Skeletal muscle tissue (tissue), 4 donors: ENCODE measurements around the gene LAMB1. TPM values are rescaled to one million over a fixed set of nuclear protein-coding genes. Genes with fewer than 3 reads are reported as not detected.
A peak's percentile ranks its signal among the peaks of the same experiment; 100 is the strongest.

Experiments
- H3K27ac ChIP-seq: one replicate; pipeline ENCODE4 v1.7.0; 2013; ENCODE audit warnings: mild to moderate bottlenecking, low read depth, low read length, inconsistent platforms
- H3K27me3 ChIP-seq, 3 donors: one replicate each; pipeline ENCODE4 v1.7.0; 2013; ENCODE audit warnings: low read length in 3 of 3; ENCODE audit not compliant: control insufficient read depth in 3 of 3, insufficient read depth in 3 of 3
- H3K36me3 ChIP-seq, 3 donors: one replicate each; pipeline ENCODE4 v1.7.0; 2013; ENCODE audit warnings: low read length in 3 of 3; ENCODE audit not compliant: control insufficient read depth in 3 of 3, insufficient read depth in 3 of 3
- H3K4me1 ChIP-seq, 3 donors: one replicate each; pipeline ENCODE4 v1.7.0; 2013; ENCODE audit warnings: low read length in 3 of 3, mild to moderate bottlenecking in 3 of 3; ENCODE audit not compliant: control insufficient read depth in 3 of 3, insufficient read depth in 3 of 3
- H3K4me3 ChIP-seq, 3 donors: one replicate each; pipeline ENCODE4 v1.7.0; 2013; ENCODE audit warnings: low read length in 3 of 3
- H3K9ac ChIP-seq, 3 donors: one replicate each; pipeline ENCODE4 v1.7.0; 2013; ENCODE audit warnings: low read length in 3 of 3, mild to moderate bottlenecking in 3 of 3, moderate library complexity in 2 of 3, low read depth in 1 of 3
- H3K9me3 ChIP-seq, 3 donors: one replicate each; pipeline ENCODE4 v1.7.0; 2013; ENCODE audit warnings: low read length in 3 of 3; ENCODE audit not compliant: control insufficient read depth in 3 of 3
- total RNA-seq: library from RNA; depleted of rRNA; stranded (reverse); fragments of >200 nt; gene quantifications from one replicate; pipeline ENCODE4 v1.2.3, GENCODE V29; 2014
- donor health status: Osteomylitis.

The LAMB1 gene
- total RNA-seq, 1 donor from 2014 or later = 195 TPM

- H3K9ac ChIP-seq = no peak overlapping the region
- peaks cover 0 to 6% (median 5%) of the 10 kb centered on the region in 3 donors for H3K27me3 ChIP-seq
- no peak overlapping the region for H3K4me3 ChIP-seq
- no peaks in the 10 kb centered on the region for H3K9me3 ChIP-seq
- H3K27ac ChIP-seq = no peak overlapping the region
- no peaks in the 10 kb centered on the region for H3K36me3 ChIP-seq
- H3K4me1 ChIP-seq = no peaks in the 10 kb centered on the region
Observed at GRCh38 chr7:108010377-108010776, 7.4 kb upstream of the LAMB1 start.

DNA sequence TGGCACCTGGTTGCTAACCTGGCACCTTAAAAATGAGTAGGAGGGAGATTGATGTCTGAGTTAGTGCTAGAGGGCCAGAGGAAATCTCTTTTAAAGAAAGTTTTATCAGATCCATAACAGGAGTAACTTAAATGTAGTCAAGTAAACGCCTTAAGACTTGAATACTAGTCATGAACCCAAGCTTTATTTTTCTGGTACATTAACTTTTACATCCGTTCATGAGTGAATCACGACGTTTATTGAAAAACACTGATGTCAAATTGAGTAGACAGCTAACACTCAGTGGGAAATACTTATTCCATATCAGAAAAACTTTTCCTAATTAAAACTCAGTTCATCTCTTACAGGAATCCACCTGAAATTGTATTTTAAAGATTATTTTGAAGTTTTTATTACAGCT is 6.9 kb upstream of the LAMB1 start:
- H3K9ac ChIP-seq = no peak overlapping the region
- peaks cover 2 to 6% (median 5%) of the 10 kb centered on the region in 3 donors for H3K27me3 ChIP-seq
- H3K27ac ChIP-seq = no peak overlapping the region
- no peaks in the 10 kb centered on the region for H3K36me3 ChIP-seq
- H3K4me3 ChIP-seq = no peak overlapping the region
- no peaks in the 10 kb centered on the region for H3K9me3 ChIP-seq
- H3K4me1 ChIP-seq = no peaks in the 10 kb centered on the region

- Histone ChIP-seq H3K4me1 (peaks cover 4% of the 10 kb centered on the region in 3 donors), H3K9me3 (no peaks in the 10 kb centered on the region)
Observed at GRCh38 chr7:108008827-108009226, 5.9 kb upstream of the LAMB1 start.

GRCh38 chr7:108008240-108008639 is 5.3 kb upstream of the LAMB1 start:
- Histone ChIP-seq H3K9me3 (no peaks in the 10 kb centered on the region), H3K9ac (no peak overlapping the region), H3K27ac (no peak overlapping the region), H3K27me3 (peaks cover 5 to 10% (median 7%) of the 10 kb centered on the region in 3 donors), H3K4me3 (no peak overlapping the region), H3K36me3 (no peaks in the 10 kb centered on the region), H3K4me1 (peaks cover 4 to 8% (median 7%) of the 10 kb centered on the region in 3 donors)

More at GRCh38 chr7:108008827-108009226, 5.9 kb upstream of the LAMB1 start:
- H3K36me3 ChIP-seq = no peaks in the 10 kb centered on the region
- no peak overlapping the region for H3K27ac ChIP-seq
- H3K4me3 ChIP-seq = no peak overlapping the region
- peaks cover 5 to 7% (median 6%) of the 10 kb centered on the region in 3 donors for H3K27me3 ChIP-seq
- no peak overlapping the region for H3K9ac ChIP-seq

DNA sequence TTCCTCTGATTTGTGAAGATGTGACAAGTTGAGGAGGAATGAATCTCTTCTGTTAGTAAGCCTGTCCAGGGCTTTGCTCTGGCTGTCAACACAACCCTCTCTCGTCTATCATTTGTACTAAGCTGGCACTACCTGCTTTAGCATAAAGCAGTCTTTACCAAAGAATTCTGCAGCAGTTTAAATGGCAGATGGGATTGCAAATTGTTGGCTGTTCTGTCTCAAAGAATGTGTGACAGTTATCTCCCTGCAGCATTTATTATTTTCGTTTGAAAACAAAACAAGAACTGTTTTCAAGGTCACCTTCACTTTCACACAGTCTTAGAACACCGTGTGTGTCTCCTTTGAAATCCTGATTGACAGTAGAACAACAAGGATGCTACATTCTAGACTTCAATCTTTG is 4.8 kb upstream of the LAMB1 start:
- H3K9me3 ChIP-seq = no peaks in the 10 kb centered on the region
- peaks cover 4 to 8% (median 8%) of the 10 kb centered on the region in 3 donors for H3K4me1 ChIP-seq
- H3K27ac ChIP-seq = no peak overlapping the region
- no peaks in the 10 kb centered on the region for H3K36me3 ChIP-seq
- no peak overlapping the region for H3K9ac ChIP-seq
- H3K4me3 ChIP-seq = no peak overlapping the region
- H3K27me3 ChIP-seq = peaks cover 7 to 14% (median 7%) of the 10 kb centered on the region in 3 donors

- Histone ChIP-seq H3K9me3 (no peaks in the 10 kb centered on the region), H3K4me1 (peaks cover 9 to 11% (median 10%) of the 10 kb centered on the region in 3 donors), H3K27me3 (peaks cover 8 to 17% (median 10%) of the 10 kb centered on the region in 3 donors), H3K9ac (no peak overlapping the region), H3K4me3 (no peak overlapping the region), H3K27ac (no peak overlapping the region), H3K36me3 (no peaks in the 10 kb centered on the region)
Observed at GRCh38 chr7:108007261-108007660, 4.3 kb upstream of the LAMB1 start.

- Histone ChIP-seq H3K9ac (no peak overlapping the region), H3K4me3 (peak overlapping the region in 1 of 3 donors; percentile 1), H3K36me3 (no peaks in the 10 kb centered on the region), H3K27me3 (peaks cover 21 to 27% (median 25%) of the 10 kb centered on the region in 3 donors), H3K4me1 (peaks cover 19 to 28% (median 20%) of the 10 kb centered on the region in 3 donors), H3K9me3 (no peaks in the 10 kb centered on the region), H3K27ac (no peak overlapping the region)
Observed at GRCh38 chr7:108004220-108005142, 1.5 kb upstream of the LAMB1 start.

- H3K4me1 ChIP-seq = peaks cover 19 to 28% (median 23%) of the 10 kb centered on the region in 3 donors
- peak overlapping the region; percentile 75 to 78 (median 77) for H3K4me3 ChIP-seq
- H3K27me3 ChIP-seq = peaks cover 21 to 27% (median 25%) of the 10 kb centered on the region in 3 donors
- peak overlapping the region; percentile 66 for H3K27ac ChIP-seq
- no peaks in the 10 kb centered on the region for H3K9me3 ChIP-seq
- H3K36me3 ChIP-seq = no peaks in the 10 kb centered on the region
- H3K9ac ChIP-seq = peak overlapping the region in 1 of 3 donors; percentile 32
Observed at GRCh38 chr7:108003599-108003935, 606 bp upstream of the LAMB1 start.

GRCh38 chr7:108001764-108002725 is 916 bp downstream of the LAMB1 start:
- Histone ChIP-seq H3K4me3 (peak overlapping the region; percentile 75 to 78 (median 77)), H3K9me3 (no peaks in the 10 kb centered on the region), H3K27me3 (peaks cover 20 to 27% (median 25%) of the 10 kb centered on the region in 3 donors), H3K9ac (peak overlapping the region; percentile 61 to 73 (median 65)), H3K4me1 (peaks cover 19 to 28% (median 23%) of the 10 kb centered on the region in 3 donors), H3K36me3 (no peaks in the 10 kb centered on the region), H3K27ac (peak overlapping the region; percentile 66)
